WTC11 (cell line): Measurements from ENCODE around the gene ANTXR2. TPM values are rescaled to one million over a fixed set of nuclear protein-coding genes. Genes with fewer than 3 reads are reported as not detected.

ENCODE experiments used
- ATAC-seq: fragments of 200-7000 bp; cut with Tn5 transposase; 2 replicates; pipeline ENCODE4 v1.10.0; 2021; ENCODE audit warnings: mild to moderate bottlenecking, moderate library complexity
- CTCF ChIA-PET: fragments of 300-600 bp; sonication (Branson Sonifier 250); formaldehyde crosslinking; loops from one replicate; lab custom pipeline; 2021; ENCODE audit warnings: antibody characterized with exemption; lab: Charles Lee
- POLR2A ChIA-PET: fragments of 350-600 bp; sonication (Branson Sonifier 250); formaldehyde crosslinking; loops from one replicate; lab custom pipeline; 2021; ENCODE audit warnings: antibody characterized with exemption; lab: Charles Lee
- DNase-seq: peaks from one replicate; pipeline ENCODE4 v3.0.0; 2021; ENCODE audit warnings: low spot score
- H3K27ac Mint-ChIP-seq: 2 replicates; pipeline ENCODE4 v1.8.0; 2021; ENCODE audit warnings: mixed read lengths
- H3K27me3 Mint-ChIP-seq: 2 replicates; pipeline ENCODE4 v1.8.0; 2021; ENCODE audit warnings: low read depth, mild to moderate bottlenecking, moderate library complexity, mixed read lengths
- H3K36me3 Mint-ChIP-seq: 2 replicates; pipeline ENCODE4 v1.8.0; 2021; ENCODE audit warnings: mixed read lengths
- H3K4me1 Mint-ChIP-seq: 2 replicates; pipeline ENCODE4 v1.8.0; 2022; ENCODE audit warnings: mixed read lengths
- H3K4me3 Mint-ChIP-seq: 2 replicates; pipeline ENCODE4 v1.8.0; 2021; ENCODE audit warnings: mild to moderate bottlenecking, moderate library complexity, mixed read lengths
- H3K9me3 Mint-ChIP-seq: 2 replicates; pipeline ENCODE4 v1.8.0; 2021; ENCODE audit warnings: mixed read lengths
- CREB1 ChIP-seq: sonication (generic); formaldehyde crosslinking; IDR thresholded peaks from 2 replicates; pipeline ENCODE4 v1.8.0; 2023; ENCODE audit warnings: mild to moderate bottlenecking, missing genetic modification reagents
- CREM ChIP-seq: sonication (generic); formaldehyde crosslinking; IDR thresholded peaks from 2 replicates; pipeline ENCODE4 v1.8.1; 2022; ENCODE audit warnings: mild to moderate bottlenecking, missing genetic modification reagents, moderate library complexity
- FOXP1 ChIP-seq: sonication (generic); formaldehyde crosslinking; IDR thresholded peaks from 2 replicates; pipeline ENCODE4 v1.8.0; 2022; ENCODE audit warnings: missing genetic modification reagents, mild to moderate bottlenecking, moderate library complexity, borderline replicate concordance
- GTF2I ChIP-seq: fragments of 250-450 bp; sonication (Bioruptor Pico); conservative IDR thresholded peaks from 2 replicates; pipeline ENCODE4 v1.4.0; 2021; ENCODE audit warnings: mild to moderate bottlenecking
- NFATC4 ChIP-seq: fragments of 250-450 bp; sonication (Bioruptor Pico); IDR thresholded peaks from 2 replicates; pipeline ENCODE4 v1.9.0; 2021; ENCODE audit warnings: mild to moderate bottlenecking
- NR1H2 ChIP-seq: sonication (generic); formaldehyde crosslinking; IDR thresholded peaks from 2 replicates; pipeline ENCODE4 v1.9.0; 2021; ENCODE audit warnings: mild to moderate bottlenecking, moderate library complexity, missing genetic modification reagents
- RELA ChIP-seq: sonication (generic); formaldehyde crosslinking; IDR thresholded peaks from 2 replicates; pipeline ENCODE4 v1.8.1; 2022; ENCODE audit warnings: missing genetic modification reagents, mild to moderate bottlenecking, borderline replicate concordance
- SOX15 ChIP-seq: fragments of 250-450 bp; sonication (Bioruptor Pico); IDR thresholded peaks from 2 replicates; pipeline ENCODE4 v1.9.0; 2021; ENCODE audit warnings: mild to moderate bottlenecking
- TP53 ChIP-seq: sonication (generic); formaldehyde crosslinking; IDR thresholded peaks from 2 replicates; pipeline ENCODE4 v1.8.1; 2023; ENCODE audit warnings: mild to moderate bottlenecking, missing genetic modification reagents
- ZNF219 ChIP-seq: sonication (generic); formaldehyde crosslinking; IDR thresholded peaks from 2 replicates; pipeline ENCODE4 v1.8.0; 2023; ENCODE audit warnings: missing genetic modification reagents, mild to moderate bottlenecking, borderline replicate concordance
- ZNF232 ChIP-seq: sonication (generic); formaldehyde crosslinking; IDR thresholded peaks from 2 replicates; pipeline ENCODE4 v1.8.0; 2022; ENCODE audit warnings: mild to moderate bottlenecking, missing genetic modification reagents
- ZNF317 ChIP-seq: sonication (generic); formaldehyde crosslinking; IDR thresholded peaks from 2 replicates; pipeline ENCODE4 v1.8.1; 2023; ENCODE audit warnings: low read depth, mild to moderate bottlenecking, moderate library complexity, missing genetic modification reagents, borderline replicate concordance
- ZNF396 ChIP-seq: fragments of 250-450 bp; sonication (Bioruptor Pico); IDR thresholded peaks from 2 replicates; pipeline ENCODE4 v1.8.0; 2021; ENCODE audit warnings: mild to moderate bottlenecking, moderate library complexity, borderline replicate concordance
- ZNF671 ChIP-seq: fragments of 250-450 bp; sonication (Bioruptor Pico); IDR thresholded peaks from 2 replicates; pipeline ENCODE4 v1.8.0; 2021; ENCODE audit warnings: mild to moderate bottlenecking
- total RNA-seq: library from RNA; stranded (reverse); gene quantifications from 3 replicates; pipeline ENCODE4 v1.2.3, GENCODE V29; 2021
- TF ChIP-seq, protein P1 (sequence below): sonication (generic); formaldehyde crosslinking; IDR thresholded peaks from 2 replicates; pipeline ENCODE4 v1.8.0; 2023; ENCODE audit warnings: missing genetic modification reagents
- TF ChIP-seq, protein P2 (sequence below): fragments of 250-450 bp; sonication (Bioruptor Pico); IDR thresholded peaks from 2 replicates; pipeline ENCODE4 v1.9.0; 2021; ENCODE audit warnings: mild to moderate bottlenecking
- TF ChIP-seq, protein P3 (sequence below): fragments of 250-450 bp; sonication (Bioruptor Pico); IDR thresholded peaks from 2 replicates; pipeline ENCODE4 v1.9.0; 2021; ENCODE audit warnings: moderate library complexity, mild to moderate bottlenecking, inconsistent platforms, borderline replicate concordance
- TF ChIP-seq, protein P4 (sequence below): fragments of 200-600 bp; IDR thresholded peaks from 2 replicates; pipeline ENCODE4 v1.8.0; 2022; ENCODE audit warnings: antibody characterized with exemption
- TF ChIP-seq, protein P5 (sequence below): sonication (generic); formaldehyde crosslinking; IDR thresholded peaks from 2 replicates; pipeline ENCODE4 v1.8.1; 2022; ENCODE audit warnings: mild to moderate bottlenecking, missing genetic modification reagents, moderate library complexity, borderline replicate concordance
- TF ChIP-seq, protein P6 (sequence below): sonication (generic); formaldehyde crosslinking; IDR thresholded peaks from 2 replicates; pipeline ENCODE4 v1.8.1; 2023; ENCODE audit warnings: mild to moderate bottlenecking, moderate library complexity, missing genetic modification reagents
- TF ChIP-seq, protein P7 (sequence below): fragments of 250-450 bp; sonication (Bioruptor Pico); IDR thresholded peaks from 2 replicates; pipeline ENCODE4 v1.9.0; 2021; ENCODE audit warnings: mild to moderate bottlenecking
- TF ChIP-seq, protein P8 (sequence below): fragments of 250-450 bp; sonication (Bioruptor Pico); conservative IDR thresholded peaks from 2 replicates; pipeline ENCODE4 v1.9.0; 2021; ENCODE audit warnings: mild to moderate bottlenecking

Gene ANTXR2
- total RNA-seq, 1 experiment from 2014 or later, result 9.9 TPM

DNA sequence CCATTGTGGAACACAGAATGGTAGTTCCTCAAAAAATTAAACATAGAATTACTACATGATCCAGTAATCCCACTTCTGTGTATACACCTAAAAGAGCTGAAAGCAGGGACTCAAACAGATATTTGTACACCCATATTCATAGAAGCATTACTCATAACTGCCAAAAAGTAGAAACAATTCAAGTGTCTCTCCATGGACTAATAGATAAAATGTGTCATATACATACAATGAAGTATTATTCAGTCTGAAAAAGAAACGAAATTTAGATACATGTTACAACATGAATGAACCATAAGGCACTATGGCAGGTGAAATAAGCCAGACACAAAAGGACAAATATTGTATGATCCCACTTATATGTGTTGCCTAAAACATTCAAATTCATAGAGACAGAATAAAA lies 145.1 kb downstream of the ANTXR2 start:
- Mint-ChIP-seq H3K4me1 (peaks cover 12% of the 10 kb centered on the region), H3K9me3 (no peaks in the 10 kb centered on the region)
- DNase-seq, result no peak
- TF ChIP-seq, protein P1, sequence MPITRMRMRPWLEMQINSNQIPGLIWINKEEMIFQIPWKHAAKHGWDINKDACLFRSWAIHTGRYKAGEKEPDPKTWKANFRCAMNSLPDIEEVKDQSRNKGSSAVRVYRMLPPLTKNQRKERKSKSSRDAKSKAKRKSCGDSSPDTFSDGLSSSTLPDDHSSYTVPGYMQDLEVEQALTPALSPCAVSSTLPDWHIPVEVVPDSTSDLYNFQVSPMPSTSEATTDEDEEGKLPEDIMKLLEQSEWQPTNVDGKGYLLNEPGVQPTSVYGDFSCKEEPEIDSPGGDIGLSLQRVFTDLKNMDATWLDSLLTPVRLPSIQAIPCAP (CRISPR knock-in tag), result no peak
- TF ChIP-seq, protein P2, sequence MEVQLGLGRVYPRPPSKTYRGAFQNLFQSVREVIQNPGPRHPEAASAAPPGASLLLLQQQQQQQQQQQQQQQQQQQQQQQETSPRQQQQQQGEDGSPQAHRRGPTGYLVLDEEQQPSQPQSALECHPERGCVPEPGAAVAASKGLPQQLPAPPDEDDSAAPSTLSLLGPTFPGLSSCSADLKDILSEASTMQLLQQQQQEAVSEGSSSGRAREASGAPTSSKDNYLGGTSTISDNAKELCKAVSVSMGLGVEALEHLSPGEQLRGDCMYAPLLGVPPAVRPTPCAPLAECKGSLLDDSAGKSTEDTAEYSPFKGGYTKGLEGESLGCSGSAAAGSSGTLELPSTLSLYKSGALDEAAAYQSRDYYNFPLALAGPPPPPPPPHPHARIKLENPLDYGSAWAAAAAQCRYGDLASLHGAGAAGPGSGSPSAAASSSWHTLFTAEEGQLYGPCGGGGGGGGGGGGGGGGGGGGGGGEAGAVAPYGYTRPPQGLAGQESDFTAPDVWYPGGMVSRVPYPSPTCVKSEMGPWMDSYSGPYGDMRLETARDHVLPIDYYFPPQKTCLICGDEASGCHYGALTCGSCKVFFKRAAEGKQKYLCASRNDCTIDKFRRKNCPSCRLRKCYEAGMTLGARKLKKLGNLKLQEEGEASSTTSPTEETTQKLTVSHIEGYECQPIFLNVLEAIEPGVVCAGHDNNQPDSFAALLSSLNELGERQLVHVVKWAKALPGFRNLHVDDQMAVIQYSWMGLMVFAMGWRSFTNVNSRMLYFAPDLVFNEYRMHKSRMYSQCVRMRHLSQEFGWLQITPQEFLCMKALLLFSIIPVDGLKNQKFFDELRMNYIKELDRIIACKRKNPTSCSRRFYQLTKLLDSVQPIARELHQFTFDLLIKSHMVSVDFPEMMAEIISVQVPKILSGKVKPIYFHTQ (CRISPR knock-in tag), result no peak
- TF ChIP-seq FOXP1 (CRISPR knock-in tag) (no peak), NR1H2 (CRISPR knock-in tag) (no peak), ZNF219 (CRISPR knock-in tag) (no peak)
- TF ChIP-seq, protein P3, sequence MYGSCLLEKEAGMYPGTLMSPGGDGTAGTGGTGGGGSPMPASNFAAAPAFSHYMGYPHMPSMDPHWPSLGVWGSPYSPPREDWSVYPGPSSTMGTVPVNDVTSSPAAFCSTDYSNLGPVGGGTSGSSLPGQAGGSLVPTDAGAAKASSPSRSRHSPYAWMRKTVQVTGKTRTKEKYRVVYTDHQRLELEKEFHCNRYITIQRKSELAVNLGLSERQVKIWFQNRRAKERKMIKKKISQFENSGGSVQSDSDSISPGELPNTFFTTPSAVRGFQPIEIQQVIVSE, result no peak
- TF ChIP-seq, protein P4, sequence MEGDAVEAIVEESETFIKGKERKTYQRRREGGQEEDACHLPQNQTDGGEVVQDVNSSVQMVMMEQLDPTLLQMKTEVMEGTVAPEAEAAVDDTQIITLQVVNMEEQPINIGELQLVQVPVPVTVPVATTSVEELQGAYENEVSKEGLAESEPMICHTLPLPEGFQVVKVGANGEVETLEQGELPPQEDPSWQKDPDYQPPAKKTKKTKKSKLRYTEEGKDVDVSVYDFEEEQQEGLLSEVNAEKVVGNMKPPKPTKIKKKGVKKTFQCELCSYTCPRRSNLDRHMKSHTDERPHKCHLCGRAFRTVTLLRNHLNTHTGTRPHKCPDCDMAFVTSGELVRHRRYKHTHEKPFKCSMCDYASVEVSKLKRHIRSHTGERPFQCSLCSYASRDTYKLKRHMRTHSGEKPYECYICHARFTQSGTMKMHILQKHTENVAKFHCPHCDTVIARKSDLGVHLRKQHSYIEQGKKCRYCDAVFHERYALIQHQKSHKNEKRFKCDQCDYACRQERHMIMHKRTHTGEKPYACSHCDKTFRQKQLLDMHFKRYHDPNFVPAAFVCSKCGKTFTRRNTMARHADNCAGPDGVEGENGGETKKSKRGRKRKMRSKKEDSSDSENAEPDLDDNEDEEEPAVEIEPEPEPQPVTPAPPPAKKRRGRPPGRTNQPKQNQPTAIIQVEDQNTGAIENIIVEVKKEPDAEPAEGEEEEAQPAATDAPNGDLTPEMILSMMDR, result no peak
- TF ChIP-seq, protein P5, sequence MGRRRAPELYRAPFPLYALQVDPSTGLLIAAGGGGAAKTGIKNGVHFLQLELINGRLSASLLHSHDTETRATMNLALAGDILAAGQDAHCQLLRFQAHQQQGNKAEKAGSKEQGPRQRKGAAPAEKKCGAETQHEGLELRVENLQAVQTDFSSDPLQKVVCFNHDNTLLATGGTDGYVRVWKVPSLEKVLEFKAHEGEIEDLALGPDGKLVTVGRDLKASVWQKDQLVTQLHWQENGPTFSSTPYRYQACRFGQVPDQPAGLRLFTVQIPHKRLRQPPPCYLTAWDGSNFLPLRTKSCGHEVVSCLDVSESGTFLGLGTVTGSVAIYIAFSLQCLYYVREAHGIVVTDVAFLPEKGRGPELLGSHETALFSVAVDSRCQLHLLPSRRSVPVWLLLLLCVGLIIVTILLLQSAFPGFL, result no peak
- TF ChIP-seq, all 79 proteins: peak for 0
- H3K36me3 Mint-ChIP-seq, result no peaks in the 10 kb centered on the region
- CTCF ChIA-PET, result no interaction called here
- H3K27ac Mint-ChIP-seq, result no peak overlapping the region
- no peak for ATAC-seq
- no peak overlapping the region for H3K4me3 Mint-ChIP-seq
- H3K27me3 Mint-ChIP-seq, result no peaks in the 10 kb centered on the region
- POLR2A ChIA-PET, result no interaction called here

DNA sequence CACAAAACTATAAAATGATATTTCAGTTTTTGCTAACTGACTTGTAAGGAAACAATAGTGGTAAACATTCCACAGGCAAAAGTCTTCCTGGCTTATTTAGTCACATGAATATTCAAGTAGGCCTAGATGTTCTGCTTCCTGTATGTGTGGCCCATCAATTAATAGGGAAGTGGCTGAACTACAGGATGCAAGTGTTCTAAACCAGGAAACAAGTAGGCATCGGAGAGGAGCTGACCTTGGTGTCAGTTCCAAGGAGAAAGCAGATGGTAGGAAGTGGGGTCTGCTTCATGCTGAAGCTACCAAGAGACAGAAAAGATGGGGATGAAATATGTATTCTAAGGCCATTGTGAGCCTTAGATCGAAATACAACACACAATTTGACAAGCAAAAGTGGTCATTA lies 149.7 kb downstream of the ANTXR2 start:
- ChIA-PET CTCF (interaction anchor here (1.0 kb wide), 1 partner anchor 260 kb away, joined by 3 read pairs; no protein-coding TSS in a partner anchor), POLR2A (no interaction called here)
- Mint-ChIP-seq H3K9me3 (no peaks in the 10 kb centered on the region), H3K27me3 (no peaks in the 10 kb centered on the region), H3K4me1 (peaks cover 14% of the 10 kb centered on the region), H3K36me3 (no peaks in the 10 kb centered on the region), H3K27ac (peak overlapping the region; percentile 73; the same call in 1 of the 2 replicates), H3K4me3 (no peak overlapping the region)
- no peak for DNase-seq
- ATAC-seq, result peak; percentile 36
- TF ChIP-seq NFATC4, result no peak
- no peak for TF ChIP-seq ZNF396
- no peak for TF ChIP-seq TP53 (CRISPR knock-in tag)
- TF ChIP-seq RELA (CRISPR knock-in tag), result no peak
- TF ChIP-seq ZNF232 (CRISPR knock-in tag), result no peak
- no peak for TF ChIP-seq CREB1 (CRISPR knock-in tag)
- no peak for TF ChIP-seq ZNF671
- TF ChIP-seq, protein P6, sequence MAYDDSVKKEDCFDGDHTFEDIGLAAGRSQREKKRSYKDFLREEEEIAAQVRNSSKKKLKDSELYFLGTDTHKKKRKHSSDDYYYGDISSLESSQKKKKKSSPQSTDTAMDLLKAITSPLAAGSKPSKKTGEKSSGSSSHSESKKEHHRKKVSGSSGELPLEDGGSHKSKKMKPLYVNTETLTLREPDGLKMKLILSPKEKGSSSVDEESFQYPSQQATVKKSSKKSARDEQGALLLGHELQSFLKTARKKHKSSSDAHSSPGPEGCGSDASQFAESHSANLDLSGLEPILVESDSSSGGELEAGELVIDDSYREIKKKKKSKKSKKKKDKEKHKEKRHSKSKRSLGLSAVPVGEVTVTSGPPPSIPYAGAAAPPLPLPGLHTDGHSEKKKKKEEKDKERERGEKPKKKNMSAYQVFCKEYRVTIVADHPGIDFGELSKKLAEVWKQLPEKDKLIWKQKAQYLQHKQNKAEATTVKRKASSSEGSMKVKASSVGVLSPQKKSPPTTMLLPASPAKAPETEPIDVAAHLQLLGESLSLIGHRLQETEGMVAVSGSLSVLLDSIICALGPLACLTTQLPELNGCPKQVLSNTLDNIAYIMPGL (CRISPR knock-in tag), result no peak
- no peak for TF ChIP-seq CREM (CRISPR knock-in tag)
- no peak for TF ChIP-seq SOX15
- TF ChIP-seq, protein P5, result no peak
- TF ChIP-seq ZNF317 (CRISPR knock-in tag), result no peak
- TF ChIP-seq, protein P7, sequence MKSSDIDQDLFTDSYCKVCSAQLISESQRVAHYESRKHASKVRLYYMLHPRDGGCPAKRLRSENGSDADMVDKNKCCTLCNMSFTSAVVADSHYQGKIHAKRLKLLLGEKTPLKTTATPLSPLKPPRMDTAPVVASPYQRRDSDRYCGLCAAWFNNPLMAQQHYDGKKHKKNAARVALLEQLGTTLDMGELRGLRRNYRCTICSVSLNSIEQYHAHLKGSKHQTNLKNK (CRISPR knock-in tag), result no peak
- TF ChIP-seq, protein P8, sequence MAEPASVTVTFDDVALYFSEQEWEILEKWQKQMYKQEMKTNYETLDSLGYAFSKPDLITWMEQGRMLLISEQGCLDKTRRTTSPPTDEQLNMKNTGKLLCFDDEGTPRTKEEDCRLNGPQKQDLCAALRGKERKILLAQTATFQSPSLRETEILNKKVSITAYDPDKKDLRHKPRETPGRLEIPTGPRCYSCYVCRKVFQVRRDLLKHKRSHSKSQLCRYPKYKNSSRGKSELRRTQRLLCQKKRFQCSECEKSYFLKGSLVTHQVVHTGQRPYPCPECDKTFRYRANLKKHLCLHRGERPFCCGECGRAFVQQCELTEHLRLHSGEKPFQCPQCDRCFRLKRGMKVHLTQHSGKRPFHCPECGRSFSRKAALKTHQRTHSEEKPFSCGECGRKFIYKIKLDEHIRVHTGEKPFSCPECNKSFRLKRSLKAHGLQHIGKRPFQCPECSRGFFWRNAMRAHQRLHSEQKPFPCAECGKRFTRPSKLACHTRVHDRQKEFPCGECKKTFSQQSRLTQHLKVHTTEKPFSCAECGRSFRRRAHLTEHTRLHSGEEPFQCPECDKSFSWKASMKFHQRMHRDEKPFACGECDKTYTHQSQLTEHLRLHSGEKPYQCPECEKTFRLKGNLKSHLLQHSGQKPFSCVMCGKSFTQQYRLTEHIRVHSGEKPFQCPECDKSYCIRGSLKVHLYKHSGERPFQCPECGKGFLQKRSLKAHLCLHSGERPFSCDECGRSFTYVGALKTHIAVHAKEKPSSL, result no peak
- TF ChIP-seq GTF2I (CRISPR knock-in tag), result no peak
- no peak for TF ChIP-seq ZNF219 (CRISPR knock-in tag)
